ENCODE data around the gene LYPD6. TPM values are rescaled to one million over a fixed set of nuclear protein-coding genes. Genes with fewer than 3 reads are reported as not detected.

The LYPD6 gene
- total RNA-seq, 1 donor from 2014 or later: 2.1 TPM

- no peak for DNase-seq (ENCODE audit: extremely low spot score, unreplicated experiment)
- H3K36me3 Mint-ChIP-seq (ENCODE audit: unreplicated experiment): no peaks in the 10 kb centered on the region
- no peaks in the 10 kb centered on the region for H3K27me3 Mint-ChIP-seq (ENCODE audit: unreplicated experiment)
- H3K4me1 Mint-ChIP-seq (ENCODE audit: unreplicated experiment): peaks cover 5% of the 10 kb centered on the region
- no peak overlapping the region for H3K27ac Mint-ChIP-seq (ENCODE audit: unreplicated experiment)
- no peaks in the 10 kb centered on the region for H3K9me3 Mint-ChIP-seq (ENCODE audit: unreplicated experiment)
- H3K4me3 Mint-ChIP-seq (ENCODE audit: unreplicated experiment): no peak overlapping the region
- TF ChIP-seq CTCF (IDR thresholded peaks at IDR 0.05): no peak
Measured at GRCh38 chr2:149365931-149366583, 35.7 kb downstream of the LYPD6 start.

- Mint-ChIP-seq H3K36me3 (ENCODE audit: unreplicated experiment) (peaks cover 2% of the 10 kb centered on the region), H3K4me1 (ENCODE audit: unreplicated experiment) (peaks cover 27% of the 10 kb centered on the region), H3K27ac (ENCODE audit: unreplicated experiment) (no peak overlapping the region), H3K27me3 (ENCODE audit: unreplicated experiment) (no peaks in the 10 kb centered on the region), H3K4me3 (ENCODE audit: unreplicated experiment) (no peak overlapping the region), H3K9me3 (ENCODE audit: unreplicated experiment) (no peaks in the 10 kb centered on the region)
- no peak for DNase-seq (ENCODE audit: extremely low spot score, unreplicated experiment)
- no peak for TF ChIP-seq CTCF (IDR thresholded peaks at IDR 0.05)
Measured at GRCh38 chr2:149370061-149370775, 39.8 kb downstream of the LYPD6 start.

- H3K4me3 Mint-ChIP-seq (ENCODE audit: unreplicated experiment): no peak overlapping the region
- H3K36me3 Mint-ChIP-seq (ENCODE audit: unreplicated experiment): peaks cover 2% of the 10 kb centered on the region
- DNase-seq (ENCODE audit: extremely low spot score, unreplicated experiment): no peak
- peaks cover 35% of the 10 kb centered on the region for H3K4me1 Mint-ChIP-seq (ENCODE audit: unreplicated experiment)
- H3K27ac Mint-ChIP-seq (ENCODE audit: unreplicated experiment): no peak overlapping the region
- no peak for TF ChIP-seq CTCF (IDR thresholded peaks at IDR 0.05)
- H3K27me3 Mint-ChIP-seq (ENCODE audit: unreplicated experiment): no peaks in the 10 kb centered on the region
- H3K9me3 Mint-ChIP-seq (ENCODE audit: unreplicated experiment): no peaks in the 10 kb centered on the region
Measured at GRCh38 chr2:149371476-149371875, 41.1 kb downstream of the LYPD6 start.

- Mint-ChIP-seq H3K36me3 (ENCODE audit: unreplicated experiment) (peaks cover 4% of the 10 kb centered on the region), H3K9me3 (ENCODE audit: unreplicated experiment) (no peaks in the 10 kb centered on the region), H3K4me3 (ENCODE audit: unreplicated experiment) (no peak overlapping the region), H3K27ac (ENCODE audit: unreplicated experiment) (peak overlapping the region; percentile 72), H3K27me3 (ENCODE audit: unreplicated experiment) (no peaks in the 10 kb centered on the region), H3K4me1 (ENCODE audit: unreplicated experiment) (peaks cover 45% of the 10 kb centered on the region)
- TF ChIP-seq CTCF (IDR thresholded peaks at IDR 0.05): no peak
- DNase-seq (ENCODE audit: extremely low spot score, unreplicated experiment): peak; percentile 86
Measured at GRCh38 chr2:149375801-149376361, 45.5 kb downstream of the LYPD6 start.

GRCh38 chr2:149380205-149380604 lies 49.8 kb downstream of the LYPD6 start:
- DNase-seq (ENCODE audit: extremely low spot score, unreplicated experiment): no peak
- peaks cover 32% of the 10 kb centered on the region for H3K4me1 Mint-ChIP-seq (ENCODE audit: unreplicated experiment)
- no peak overlapping the region for H3K4me3 Mint-ChIP-seq (ENCODE audit: unreplicated experiment)
- TF ChIP-seq CTCF (IDR thresholded peaks at IDR 0.05): no peak
- H3K27ac Mint-ChIP-seq (ENCODE audit: unreplicated experiment): no peak overlapping the region
- peaks cover 1% of the 10 kb centered on the region for H3K36me3 Mint-ChIP-seq (ENCODE audit: unreplicated experiment)
- H3K27me3 Mint-ChIP-seq (ENCODE audit: unreplicated experiment): no peaks in the 10 kb centered on the region
- H3K9me3 Mint-ChIP-seq (ENCODE audit: unreplicated experiment): no peaks in the 10 kb centered on the region

Data from osteocyte (in vitro differentiated cells).